Fibroblast of mammary gland (primary cell): ENCODE data around the gene KCNQ1.

Source experiments
- DNase-seq: peaks from one replicate; pipeline ENCODE4 v3.0.0-alpha.2; 2010; ENCODE audit warnings: low read depth
- H3K4me3 ChIP-seq: 2 replicates; pipeline ENCODE4 v1.5.1; 2011; ENCODE audit warnings: low read depth, mild to moderate bottlenecking, low read length, moderate library complexity; ENCODE audit not compliant: control insufficient read depth
- TF ChIP-seq, protein P1 (sequence below): conservative IDR thresholded peaks from 2 replicates; pipeline ENCODE4 v1.5.1; 2011; ENCODE audit warnings: low read depth, low read length, inconsistent platforms; ENCODE audit not compliant: control insufficient read depth, insufficient read depth

The KCNQ1 gene

GRCh38 chr11:2880646-2881045, 435.8 kb downstream of the KCNQ1 start:
- TF ChIP-seq, protein P1, sequence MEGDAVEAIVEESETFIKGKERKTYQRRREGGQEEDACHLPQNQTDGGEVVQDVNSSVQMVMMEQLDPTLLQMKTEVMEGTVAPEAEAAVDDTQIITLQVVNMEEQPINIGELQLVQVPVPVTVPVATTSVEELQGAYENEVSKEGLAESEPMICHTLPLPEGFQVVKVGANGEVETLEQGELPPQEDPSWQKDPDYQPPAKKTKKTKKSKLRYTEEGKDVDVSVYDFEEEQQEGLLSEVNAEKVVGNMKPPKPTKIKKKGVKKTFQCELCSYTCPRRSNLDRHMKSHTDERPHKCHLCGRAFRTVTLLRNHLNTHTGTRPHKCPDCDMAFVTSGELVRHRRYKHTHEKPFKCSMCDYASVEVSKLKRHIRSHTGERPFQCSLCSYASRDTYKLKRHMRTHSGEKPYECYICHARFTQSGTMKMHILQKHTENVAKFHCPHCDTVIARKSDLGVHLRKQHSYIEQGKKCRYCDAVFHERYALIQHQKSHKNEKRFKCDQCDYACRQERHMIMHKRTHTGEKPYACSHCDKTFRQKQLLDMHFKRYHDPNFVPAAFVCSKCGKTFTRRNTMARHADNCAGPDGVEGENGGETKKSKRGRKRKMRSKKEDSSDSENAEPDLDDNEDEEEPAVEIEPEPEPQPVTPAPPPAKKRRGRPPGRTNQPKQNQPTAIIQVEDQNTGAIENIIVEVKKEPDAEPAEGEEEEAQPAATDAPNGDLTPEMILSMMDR: no peak
- no peak overlapping the region for H3K4me3 ChIP-seq
- no peak for DNase-seq

DNA sequence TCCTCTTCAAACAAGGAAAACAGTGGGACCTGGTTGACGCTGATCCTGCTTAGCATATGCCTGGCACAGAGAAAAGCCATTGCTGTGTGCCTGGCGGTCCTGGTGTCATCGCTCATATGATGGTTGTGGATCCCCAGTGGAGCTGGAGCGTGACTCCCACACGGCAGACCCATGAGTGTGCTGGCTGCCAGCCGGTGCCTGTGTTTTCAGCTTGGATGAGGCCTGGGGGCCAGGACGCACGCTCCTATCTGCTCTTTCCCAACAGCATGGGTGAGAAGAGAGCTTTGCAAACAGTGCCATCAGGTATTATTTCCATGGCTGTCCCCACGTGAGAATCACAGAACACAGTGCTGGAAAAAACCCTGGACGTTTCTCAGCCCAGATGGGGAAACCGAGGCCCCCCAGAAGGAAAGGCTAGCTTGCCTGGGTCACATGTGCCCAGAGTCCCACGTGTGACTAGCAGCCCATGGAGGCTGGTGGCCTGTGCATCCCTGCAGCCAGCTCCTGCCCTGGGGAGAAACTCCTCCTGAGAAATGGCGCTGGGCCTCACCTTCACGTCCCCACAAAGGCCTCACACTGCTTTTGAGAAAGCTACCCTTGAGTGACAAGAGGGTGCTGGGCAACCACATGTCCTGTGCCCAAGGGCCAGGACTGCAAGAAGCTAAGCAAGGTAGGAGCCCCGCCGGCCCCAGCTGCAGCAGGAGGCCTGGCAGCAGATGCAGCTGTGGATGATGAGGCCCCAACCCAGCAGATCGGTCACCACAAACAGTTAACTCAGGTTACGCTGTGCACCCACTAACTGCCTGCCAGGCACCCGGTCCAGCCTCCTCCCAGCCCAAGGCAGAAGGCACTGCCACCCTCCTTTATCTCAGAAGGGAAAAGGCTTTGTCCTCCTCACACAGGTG, 436.5 kb downstream of the KCNQ1 start:
- H3K4me3 ChIP-seq: no peak overlapping the region
- DNase-seq: no peak
- TF ChIP-seq, protein P1: no peak

DNA sequence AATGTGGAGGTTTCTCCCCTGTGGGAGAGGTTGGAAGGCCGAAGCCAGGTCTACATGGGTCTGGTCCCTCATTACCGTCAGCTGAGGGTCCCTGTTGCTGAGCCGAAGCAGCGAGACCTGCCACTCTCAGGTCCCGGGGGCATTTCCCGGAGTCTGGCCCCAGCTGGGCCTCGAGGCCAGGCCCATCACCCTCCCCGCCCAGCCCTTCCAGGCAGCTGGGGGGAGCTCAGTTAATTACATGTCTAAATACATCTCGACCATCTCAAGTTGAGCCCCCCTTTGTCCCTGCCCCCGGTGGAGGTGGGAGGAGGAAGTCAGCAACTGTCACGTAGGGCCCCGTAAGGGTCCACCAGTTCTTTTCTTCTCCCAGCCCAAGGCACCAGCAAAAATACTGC, 437.2 kb downstream of the KCNQ1 start:
- TF ChIP-seq, protein P1: no peak
- no peak for DNase-seq
- H3K4me3 ChIP-seq: no peak overlapping the region

DNA sequence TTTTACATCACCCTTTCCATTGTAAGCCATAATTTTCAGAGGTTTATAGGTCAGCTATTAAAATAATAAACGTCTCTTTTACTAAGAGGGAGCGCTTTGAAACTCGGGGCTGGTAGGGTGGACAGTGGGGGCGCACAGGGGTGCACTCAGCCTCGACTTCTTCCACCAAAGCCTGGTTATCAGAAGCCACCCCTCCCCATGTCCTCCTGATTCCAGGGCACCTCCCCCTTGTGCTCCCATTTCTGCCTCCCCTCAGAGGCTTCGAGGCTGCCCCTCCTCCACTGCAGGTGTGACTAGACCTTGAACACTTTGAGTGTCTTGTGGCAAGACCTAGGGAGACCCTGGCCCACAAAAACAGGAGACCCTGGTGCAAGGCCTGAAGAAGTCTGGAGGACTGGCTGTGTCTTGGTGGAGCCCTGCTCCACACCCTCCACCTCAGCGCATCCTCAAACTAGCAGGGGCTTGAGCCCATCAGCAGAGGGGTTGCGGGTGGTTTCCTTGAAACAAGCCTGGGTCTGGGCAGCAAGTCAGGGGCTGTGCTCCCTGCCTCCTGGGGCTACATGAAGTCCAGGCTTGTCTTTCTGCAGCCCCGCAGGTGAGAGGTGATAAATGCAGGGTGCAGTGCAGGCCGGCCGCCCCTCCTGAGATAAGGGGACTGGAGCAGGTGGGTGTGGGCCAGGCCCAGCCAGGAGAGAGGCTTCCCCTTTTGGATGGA, 437.7 kb downstream of the KCNQ1 start:
- H3K4me3 ChIP-seq: no peak overlapping the region
- TF ChIP-seq, protein P1: no peak

DNA sequence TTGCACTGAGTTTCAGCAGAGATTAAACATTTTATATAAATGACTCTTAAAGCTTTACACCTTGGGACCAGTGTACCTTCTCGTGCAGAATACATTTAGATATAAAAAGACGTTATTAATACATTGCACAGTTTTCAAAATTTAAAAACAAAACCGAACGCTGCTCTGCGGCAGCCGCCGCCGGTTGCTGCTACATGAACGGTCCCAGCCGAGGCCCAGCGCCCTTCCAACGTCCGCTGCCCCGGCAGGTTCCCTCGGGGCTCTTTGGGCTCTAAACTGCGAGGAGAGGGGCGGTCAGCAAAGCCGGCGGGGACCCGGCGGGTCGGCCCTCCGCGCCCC, 438.8 kb downstream of the KCNQ1 start:
- TF ChIP-seq, protein P1: no peak
- H3K4me3 ChIP-seq: peak overlapping the region; percentile 15
- no peak for DNase-seq

More for the DNA sequence above, 437.7 kb downstream of the KCNQ1 start:
- DNase-seq: no peak

- TF ChIP-seq, protein P1: no peak
- H3K4me3 ChIP-seq: peak overlapping the region; percentile 15
- no peak for DNase-seq
Observed at GRCh38 chr11:2883979-2884815, 439.4 kb downstream of the KCNQ1 start.
